Astrocyte (in vitro differentiated cells and primary cell): ENCODE data around the gene KRT5. TPM values are rescaled to one million over a fixed set of nuclear protein-coding genes. Genes with fewer than 3 reads are reported as not detected.

ENCODE experiments used
- DNase-seq: peaks from one replicate; pipeline ENCODE4 v3.0.0-alpha.2; 2010; ENCODE audit warnings: low read depth
- FAIRE-seq: peaks from 2 replicates; lab custom pipeline; 2011; peaks lifted over from hg19 to GRCh38; lab: Jason Lieb, UNC
- H2AFZ ChIP-seq: 2 replicates; pipeline ENCODE4 v1.6.0; 2012; ENCODE audit warnings: low read depth, low read length, inconsistent platforms
- H3K27ac ChIP-seq: 2 replicates; pipeline ENCODE4 v1.5.1; 2011; ENCODE audit warnings: low read depth, low read length, inconsistent platforms
- H3K27me3 ChIP-seq: 2 replicates; pipeline ENCODE4 v1.6.0; 2011; ENCODE audit warnings: low read length, inconsistent platforms; ENCODE audit not compliant: insufficient read depth
- H3K36me3 ChIP-seq: 2 replicates; pipeline ENCODE4 v1.5.1; 2011; ENCODE audit warnings: low read length, inconsistent platforms; ENCODE audit not compliant: insufficient read depth
- H3K4me1 ChIP-seq: 2 replicates; pipeline ENCODE4 v1.5.1; 2011; ENCODE audit warnings: low read length, inconsistent platforms; ENCODE audit not compliant: insufficient read depth
- H3K4me2 ChIP-seq: 2 replicates; pipeline ENCODE4 v1.6.0; 2012; ENCODE audit warnings: low read length, inconsistent platforms
- H3K4me3 ChIP-seq: 2 replicates; pipeline ENCODE4 v1.5.1; 2011; ENCODE audit warnings: low read depth, mild to moderate bottlenecking, low read length, inconsistent platforms; ENCODE audit not compliant: insufficient read depth
- H3K79me2 ChIP-seq: 2 replicates; pipeline ENCODE4 v1.6.0; 2012; ENCODE audit warnings: mild to moderate bottlenecking, low read length, inconsistent platforms; ENCODE audit not compliant: insufficient read depth
- H3K9ac ChIP-seq: 2 replicates; pipeline ENCODE4 v1.6.0; 2012; ENCODE audit warnings: mild to moderate bottlenecking, low read length, inconsistent platforms
- H3K9me3 ChIP-seq: 2 replicates; pipeline ENCODE4 v1.5.1; 2012; ENCODE audit warnings: low read depth, mild to moderate bottlenecking, low read length, inconsistent platforms; ENCODE audit not compliant: insufficient read depth
- H4K20me1 ChIP-seq: 2 replicates; pipeline ENCODE4 v1.6.0; 2012; ENCODE audit warnings: low read length, inconsistent platforms; ENCODE audit not compliant: insufficient read depth
- H3K27ac Mint-ChIP-seq: one replicate; pipeline ENCODE4 v1.8.0; 2021; ENCODE audit warnings: mild to moderate bottlenecking, mixed read lengths; ENCODE audit not compliant: unreplicated experiment
- H3K27me3 Mint-ChIP-seq: one replicate; pipeline ENCODE4 v1.8.0; 2021; ENCODE audit warnings: low read depth, mixed read lengths; ENCODE audit not compliant: unreplicated experiment
- H3K36me3 Mint-ChIP-seq: one replicate; pipeline ENCODE4 v1.8.0; 2021; ENCODE audit warnings: low read depth, mixed read lengths; ENCODE audit not compliant: unreplicated experiment
- H3K4me1 Mint-ChIP-seq: one replicate; pipeline ENCODE4 v1.8.0; 2021; ENCODE audit warnings: low read depth, mixed read lengths; ENCODE audit not compliant: unreplicated experiment
- H3K4me3 Mint-ChIP-seq: one replicate; pipeline ENCODE4 v1.8.0; 2021; ENCODE audit warnings: mild to moderate bottlenecking, moderate library complexity, mixed read lengths; ENCODE audit not compliant: unreplicated experiment
- H3K9me3 Mint-ChIP-seq: one replicate; pipeline ENCODE4 v1.8.0; 2021; ENCODE audit warnings: mild to moderate bottlenecking, mixed read lengths; ENCODE audit not compliant: unreplicated experiment
- CTCF ChIP-seq: IDR thresholded peaks from 2 replicates; pipeline ENCODE4 v1.5.1; 2011; ENCODE audit warnings: low read depth, mild to moderate bottlenecking, inconsistent platforms, low read length, moderate library complexity; ENCODE audit not compliant: insufficient read depth
- EZH2 ChIP-seq: IDR thresholded peaks from 2 replicates; pipeline ENCODE4 v1.6.1; 2012; ENCODE audit warnings: mild to moderate bottlenecking, low read length, inconsistent platforms; ENCODE audit not compliant: insufficient read depth
- total RNA-seq: library from RNA; stranded (reverse); gene quantifications from 2 replicates; pipeline ENCODE4 v1.2.1, GENCODE V29; 2021

The KRT5 gene
- total RNA-seq, 1 donor from 2014 or later = 0.25 TPM

GRCh38 chr12:52525661-52526499 lies 5.7 kb upstream of the KRT5 start:
- no peak overlapping the region for H3K27ac Mint-ChIP-seq
- H3K27me3 Mint-ChIP-seq = peaks cover 63% of the 10 kb centered on the region
- Histone ChIP-seq H4K20me1 (no peaks in the 10 kb centered on the region), H3K9me3 (no peaks in the 10 kb centered on the region), H3K4me2 (no peak overlapping the region), H3K27ac (no peak overlapping the region), H3K4me1 (no peaks in the 10 kb centered on the region), H3K9ac (no peak overlapping the region), H3K36me3 (no peaks in the 10 kb centered on the region), H3K4me3 (no peak overlapping the region), H3K79me2 (no peaks in the 10 kb centered on the region), H3K27me3 (peaks cover 11% of the 10 kb centered on the region), H2AFZ (no peak overlapping the region)
- H3K4me1 Mint-ChIP-seq = peaks cover 3% of the 10 kb centered on the region
- H3K36me3 Mint-ChIP-seq = peaks cover 7% of the 10 kb centered on the region
- peaks cover 4% of the 10 kb centered on the region for H3K9me3 Mint-ChIP-seq
- no peak for FAIRE-seq
- DNase-seq = no peak
- no peak overlapping the region for H3K4me3 Mint-ChIP-seq
- TF ChIP-seq EZH2 (no peak), CTCF (no peak)

- Histone ChIP-seq H3K4me3 (no peak overlapping the region), H3K36me3 (no peaks in the 10 kb centered on the region), H3K4me1 (no peaks in the 10 kb centered on the region), H3K9ac (no peak overlapping the region), H3K27me3 (peaks cover 17% of the 10 kb centered on the region), H2AFZ (no peak overlapping the region), H3K27ac (no peak overlapping the region), H4K20me1 (no peaks in the 10 kb centered on the region), H3K79me2 (no peaks in the 10 kb centered on the region), H3K9me3 (no peaks in the 10 kb centered on the region), H3K4me2 (no peak overlapping the region)
- DNase-seq = no peak
- no peak overlapping the region for H3K4me3 Mint-ChIP-seq
- H3K36me3 Mint-ChIP-seq = peaks cover 7% of the 10 kb centered on the region
- peaks cover 61% of the 10 kb centered on the region for H3K27me3 Mint-ChIP-seq
- no peak for TF ChIP-seq CTCF
- FAIRE-seq = no peak
- H3K27ac Mint-ChIP-seq = no peak overlapping the region
- H3K9me3 Mint-ChIP-seq = peaks cover 4% of the 10 kb centered on the region
- H3K4me1 Mint-ChIP-seq = peaks cover 3% of the 10 kb centered on the region
Observed at GRCh38 chr12:52524898-52525591, 4.9 kb upstream of the KRT5 start.
